Activated naive CD4-positive, alpha-beta T cell treated with anti-CD3 and anti-CD28 coated beads for 36 hours (primary cell): ENCODE data around the gene SEMA5B. TPM values are rescaled to one million over a fixed set of nuclear protein-coding genes. Genes with fewer than 3 reads are reported as not detected.

Source experiments
- CTCF ChIA-PET: fragments of 350-600 bp; sonication (Branson Sonifier 250); formaldehyde crosslinking; loops from one replicate; lab custom pipeline; 2021; ENCODE audit warnings: antibody characterized with exemption; lab: Charles Lee
- DNase-seq: peaks from one replicate; pipeline ENCODE4 v3.0.0-alpha.2; 2020
- H3K27ac Mint-ChIP-seq: one replicate; pipeline ENCODE4 v1.8.0; 2021; ENCODE audit warnings: mild to moderate bottlenecking, mixed read lengths
- H3K27me3 Mint-ChIP-seq: one replicate; pipeline ENCODE4 v1.8.0; 2021; ENCODE audit warnings: low read depth, mixed read lengths
- H3K36me3 Mint-ChIP-seq: one replicate; pipeline ENCODE4 v1.8.0; 2021; ENCODE audit warnings: low read depth, mixed read lengths
- H3K4me1 Mint-ChIP-seq: one replicate; pipeline ENCODE4 v1.8.0; 2021; ENCODE audit warnings: low read depth, mixed read lengths
- H3K4me3 Mint-ChIP-seq: one replicate; pipeline ENCODE4 v1.8.0; 2021; ENCODE audit warnings: mild to moderate bottlenecking, moderate library complexity, mixed read lengths
- H3K9me3 Mint-ChIP-seq: one replicate; pipeline ENCODE4 v1.8.0; 2021; ENCODE audit warnings: mixed read lengths
- intact Hi-C: fragments of 100-400 bp; cut with micrococcal nuclease; formaldehyde crosslinking; loops from one replicate; pipeline ENCODE4 v1.15.1; 2023
- total RNA-seq, 2 experiments: library from RNA; stranded (reverse); gene quantifications; one replicate each; pipeline ENCODE4 v1.2.3, GENCODE V29; 2021

SEMA5B gene
- total RNA-seq, 2 experiments from 2014 or later = not detected

DNA sequence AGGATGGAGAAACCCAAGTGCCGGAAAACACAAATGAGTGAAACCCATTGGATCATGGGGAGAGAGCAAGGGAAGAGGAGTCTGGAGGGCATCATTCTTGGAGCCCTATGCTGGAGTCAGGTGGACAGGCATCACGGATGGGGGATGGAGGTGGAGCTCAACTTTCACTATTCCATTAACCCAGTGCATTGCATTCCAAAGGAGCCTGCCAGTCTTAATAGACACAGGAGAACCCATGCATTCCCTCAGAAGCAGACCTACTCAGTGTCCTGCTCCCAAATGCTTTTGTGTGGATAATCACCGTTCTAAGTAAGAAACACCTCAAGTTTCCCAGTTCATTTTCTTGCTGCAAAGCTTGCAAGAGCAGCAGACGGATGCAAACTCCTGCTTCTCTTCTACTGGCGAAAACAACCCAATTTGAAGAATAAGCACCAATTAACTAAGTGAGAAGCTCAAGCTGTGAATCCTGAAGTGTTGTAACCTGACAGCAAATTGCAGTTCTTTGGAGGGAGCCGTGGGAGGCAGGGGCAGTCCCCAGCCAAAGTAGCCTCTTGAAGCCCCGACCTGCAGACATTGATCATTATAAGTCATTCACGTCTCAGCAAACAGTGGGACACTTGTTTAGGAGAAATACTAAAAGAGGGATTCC is 25.3 kb downstream of the SEMA5B start:
- peaks cover 7% of the 10 kb centered on the region for H3K27me3 Mint-ChIP-seq
- DNase-seq = no peak
- H3K27ac Mint-ChIP-seq = no peak overlapping the region
- no peaks in the 10 kb centered on the region for H3K9me3 Mint-ChIP-seq
- intact Hi-C loops = no loop called here
- peaks cover 2% of the 10 kb centered on the region for H3K4me1 Mint-ChIP-seq
- no peak overlapping the region for H3K4me3 Mint-ChIP-seq
- CTCF ChIA-PET = no interaction called here
- H3K36me3 Mint-ChIP-seq = no peaks in the 10 kb centered on the region

DNA sequence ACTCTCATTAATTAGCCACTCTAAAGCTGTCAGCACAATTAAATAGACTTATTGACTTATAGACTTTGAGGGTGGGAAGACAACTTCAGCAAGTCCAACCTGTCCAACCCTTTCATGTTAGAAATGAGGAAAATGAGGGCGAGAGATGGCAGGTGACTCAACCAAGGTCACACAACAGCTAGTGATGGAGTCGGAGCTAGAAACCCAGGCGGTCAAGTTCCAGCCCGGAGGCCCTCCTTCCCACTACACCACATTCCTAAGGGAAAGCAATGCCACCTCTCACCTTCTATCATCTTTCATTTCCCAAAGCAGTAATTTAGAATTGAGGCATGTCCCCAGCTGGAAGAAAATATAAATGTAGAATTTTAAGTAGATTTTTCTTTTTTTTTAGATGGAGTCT is 28.7 kb downstream of the SEMA5B start:
- Mint-ChIP-seq H3K27me3 (peaks cover 4% of the 10 kb centered on the region), H3K9me3 (no peaks in the 10 kb centered on the region), H3K27ac (no peak overlapping the region), H3K4me3 (no peak overlapping the region), H3K4me1 (peaks cover 2% of the 10 kb centered on the region), H3K36me3 (no peaks in the 10 kb centered on the region)
- intact Hi-C loops = no loop called here
- CTCF ChIA-PET = no interaction called here
- DNase-seq = no peak

DNA sequence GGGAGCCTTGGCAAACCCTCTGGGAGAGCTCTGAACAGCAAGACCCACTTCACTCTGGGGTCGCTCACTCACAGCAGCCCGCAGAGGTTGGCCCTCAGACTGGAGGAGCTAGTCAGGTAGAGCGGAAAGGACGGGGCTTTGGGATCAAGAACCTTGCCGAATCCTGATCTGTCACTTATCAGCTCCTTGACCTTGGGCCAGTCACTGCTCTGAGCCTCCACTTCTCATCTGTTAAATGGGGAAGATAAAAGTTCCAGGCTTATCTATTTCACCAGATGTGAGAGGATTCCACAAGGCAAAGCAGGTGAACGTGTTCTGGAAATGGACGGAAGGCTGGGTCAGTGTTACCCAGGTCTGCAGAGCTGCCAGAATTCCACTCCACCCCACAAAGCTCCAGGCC is 29.4 kb downstream of the SEMA5B start:
- CTCF ChIA-PET = interaction anchor here (1.2 kb wide), 1 partner anchor 56 kb away, joined by 4 read pairs; no protein-coding TSS in a partner anchor
- Mint-ChIP-seq H3K36me3 (no peaks in the 10 kb centered on the region), H3K9me3 (no peaks in the 10 kb centered on the region), H3K27me3 (peaks cover 3% of the 10 kb centered on the region), H3K4me3 (no peak overlapping the region), H3K4me1 (peaks cover 1% of the 10 kb centered on the region), H3K27ac (no peak overlapping the region)
- intact Hi-C loops = no loop called here
- no peak for DNase-seq

DNA sequence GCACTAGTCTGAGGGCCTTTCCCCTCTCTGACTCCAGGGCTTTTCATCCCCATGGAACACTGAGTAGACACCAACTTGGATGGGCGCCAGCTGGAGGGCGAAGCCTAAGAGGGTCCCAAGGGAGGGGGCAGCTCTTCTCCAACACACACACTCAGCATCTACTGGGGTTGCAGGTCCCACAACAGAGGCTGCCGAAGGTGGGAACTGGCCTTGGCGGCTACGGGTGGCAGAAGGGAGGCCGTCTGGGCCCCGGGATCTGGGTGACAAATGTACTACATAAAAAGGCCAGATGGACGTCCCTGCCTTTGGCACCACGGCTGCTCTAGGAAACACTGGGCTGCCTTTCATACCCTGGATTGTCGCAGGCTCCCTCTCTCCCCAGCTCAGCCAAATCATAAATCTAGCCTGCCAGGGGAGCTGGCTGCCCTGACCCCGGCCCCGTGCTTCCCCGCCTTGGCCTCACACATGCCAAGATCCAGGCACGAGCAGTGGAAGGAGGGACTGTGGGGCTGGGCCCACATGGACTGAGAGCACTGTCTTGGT is 31.5 kb downstream of the SEMA5B start:
- no peak overlapping the region for H3K27ac Mint-ChIP-seq
- DNase-seq = no peak
- H3K4me3 Mint-ChIP-seq = no peak overlapping the region
- H3K9me3 Mint-ChIP-seq = no peaks in the 10 kb centered on the region
- H3K27me3 Mint-ChIP-seq = peaks cover 6% of the 10 kb centered on the region
- no peaks in the 10 kb centered on the region for H3K36me3 Mint-ChIP-seq
- CTCF ChIA-PET = no interaction called here
- no peaks in the 10 kb centered on the region for H3K4me1 Mint-ChIP-seq
- intact Hi-C loops = no loop called here

DNA sequence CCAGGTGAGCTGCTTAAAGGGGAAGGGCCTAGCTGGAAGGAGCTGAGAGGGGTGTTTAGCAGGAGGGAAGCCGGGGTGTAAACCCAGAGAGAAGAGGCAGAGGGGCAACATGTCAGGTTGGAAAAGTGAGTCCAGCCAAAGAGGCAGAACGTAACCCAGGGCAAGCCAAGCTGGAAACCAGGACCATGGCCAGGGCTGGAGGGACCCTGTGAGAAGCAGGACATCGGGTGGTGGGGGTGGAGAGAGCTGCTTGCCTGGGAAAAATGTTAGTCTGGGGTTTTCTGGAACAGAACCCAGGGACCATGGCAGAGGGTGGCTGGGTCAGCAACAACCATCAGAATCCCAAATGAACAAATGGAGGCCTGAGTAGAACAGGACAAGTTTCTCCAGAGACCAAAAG is 32.6 kb downstream of the SEMA5B start:
- no peak for DNase-seq
- no peak overlapping the region for H3K27ac Mint-ChIP-seq
- H3K36me3 Mint-ChIP-seq = no peaks in the 10 kb centered on the region
- no peaks in the 10 kb centered on the region for H3K4me1 Mint-ChIP-seq
- peaks cover 6% of the 10 kb centered on the region for H3K27me3 Mint-ChIP-seq
- no peaks in the 10 kb centered on the region for H3K9me3 Mint-ChIP-seq
- intact Hi-C loops = no loop called here
- no peak overlapping the region for H3K4me3 Mint-ChIP-seq
- CTCF ChIA-PET = no interaction called here

DNA sequence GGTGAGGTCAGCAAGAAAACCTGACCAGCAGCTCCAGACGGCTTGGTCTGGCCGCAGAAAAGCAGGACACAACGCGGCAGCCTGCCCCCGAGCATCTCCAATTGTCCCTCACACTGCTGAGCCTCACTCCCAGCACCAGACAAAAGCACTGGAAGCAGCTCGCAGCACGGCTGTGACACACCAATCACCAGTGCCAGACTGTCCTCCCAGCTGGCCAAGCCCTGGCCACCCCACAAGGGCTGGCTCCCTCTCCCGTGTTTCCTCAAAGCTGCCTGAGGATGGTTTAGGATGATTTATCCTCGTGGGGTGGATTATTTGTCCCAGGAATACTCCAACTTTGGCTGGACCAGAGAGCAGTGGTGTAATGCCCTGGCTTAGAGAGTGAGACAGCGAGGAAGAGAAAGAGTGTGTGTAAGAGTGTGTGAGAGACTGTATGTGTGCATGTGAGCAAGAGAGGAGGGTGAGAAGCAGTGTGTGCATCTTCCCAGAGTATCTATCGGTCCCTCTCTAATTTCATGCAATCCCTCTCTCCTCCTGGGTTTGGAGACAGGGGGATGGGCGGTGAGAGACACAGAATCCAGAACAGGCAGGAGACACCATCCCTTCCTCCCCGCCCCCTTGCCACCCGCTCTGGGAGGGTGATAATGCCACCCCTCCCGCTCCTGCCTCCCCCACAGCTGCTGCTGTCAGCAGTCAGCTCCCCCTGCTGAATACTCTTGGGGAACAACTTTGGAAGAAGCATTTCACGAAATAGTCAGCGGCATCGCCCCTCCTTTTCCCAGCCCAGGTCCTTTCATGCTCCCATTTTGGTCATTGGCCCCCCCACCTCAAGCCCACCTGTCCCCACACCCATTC is 34.2 kb downstream of the SEMA5B start:
- peaks cover 9% of the 10 kb centered on the region for H3K27me3 Mint-ChIP-seq
- no peaks in the 10 kb centered on the region for H3K9me3 Mint-ChIP-seq
- intact Hi-C loops = no loop called here
- H3K27ac Mint-ChIP-seq = no peak overlapping the region
- no peak for DNase-seq
- H3K4me3 Mint-ChIP-seq = no peak overlapping the region
- H3K36me3 Mint-ChIP-seq = no peaks in the 10 kb centered on the region
- no peaks in the 10 kb centered on the region for H3K4me1 Mint-ChIP-seq
- CTCF ChIA-PET = no interaction called here

DNA sequence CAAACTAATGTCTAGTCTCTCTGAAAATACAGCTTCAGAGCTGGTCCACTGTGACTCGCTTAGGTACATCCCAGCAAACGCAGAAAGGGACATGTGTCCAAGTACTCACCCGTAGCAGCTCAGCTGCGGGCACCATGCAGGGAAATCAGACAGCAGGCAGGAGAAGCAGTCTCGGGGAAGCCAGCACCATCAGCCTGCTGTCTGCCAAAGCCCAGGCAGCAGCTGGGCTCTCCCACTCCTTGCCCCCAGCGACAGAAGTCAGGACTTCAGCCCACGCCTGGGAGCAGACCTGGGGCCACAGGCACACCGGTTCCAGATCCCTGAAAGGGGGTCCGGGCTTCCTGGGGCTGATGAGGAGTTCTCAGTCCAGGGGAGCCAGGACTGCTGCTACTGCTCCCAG is 34.9 kb downstream of the SEMA5B start:
- Mint-ChIP-seq H3K27me3 (peaks cover 16% of the 10 kb centered on the region), H3K27ac (no peak overlapping the region), H3K9me3 (no peaks in the 10 kb centered on the region), H3K4me3 (no peak overlapping the region), H3K36me3 (no peaks in the 10 kb centered on the region), H3K4me1 (no peaks in the 10 kb centered on the region)
- no peak for DNase-seq
- CTCF ChIA-PET = no interaction called here
- intact Hi-C loops = no loop called here

DNA sequence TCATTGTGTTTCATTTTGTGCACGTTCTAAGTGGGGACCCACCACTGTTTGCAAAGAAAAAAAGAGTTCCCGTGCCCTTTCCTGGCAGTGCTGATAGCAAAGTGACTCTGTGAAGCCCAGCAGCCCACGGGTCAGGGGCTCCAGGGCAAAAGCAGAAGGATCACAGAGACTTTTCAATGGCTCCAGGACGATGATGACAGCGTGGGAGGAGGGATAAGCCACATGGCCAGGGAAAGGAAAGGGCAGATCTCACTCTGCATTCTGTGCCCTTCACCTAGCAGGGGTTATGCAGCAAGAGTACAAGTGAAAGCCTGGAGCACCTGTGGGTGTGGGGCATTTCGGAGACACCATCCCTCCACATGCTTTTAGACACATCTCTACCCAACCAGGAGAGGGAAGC is 35.4 kb downstream of the SEMA5B start:
- Mint-ChIP-seq H3K27me3 (peaks cover 19% of the 10 kb centered on the region), H3K9me3 (no peaks in the 10 kb centered on the region), H3K27ac (no peak overlapping the region), H3K36me3 (no peaks in the 10 kb centered on the region), H3K4me3 (no peak overlapping the region), H3K4me1 (no peaks in the 10 kb centered on the region)
- intact Hi-C loops = no loop called here
- no peak for DNase-seq
- CTCF ChIA-PET = no interaction called here

DNA sequence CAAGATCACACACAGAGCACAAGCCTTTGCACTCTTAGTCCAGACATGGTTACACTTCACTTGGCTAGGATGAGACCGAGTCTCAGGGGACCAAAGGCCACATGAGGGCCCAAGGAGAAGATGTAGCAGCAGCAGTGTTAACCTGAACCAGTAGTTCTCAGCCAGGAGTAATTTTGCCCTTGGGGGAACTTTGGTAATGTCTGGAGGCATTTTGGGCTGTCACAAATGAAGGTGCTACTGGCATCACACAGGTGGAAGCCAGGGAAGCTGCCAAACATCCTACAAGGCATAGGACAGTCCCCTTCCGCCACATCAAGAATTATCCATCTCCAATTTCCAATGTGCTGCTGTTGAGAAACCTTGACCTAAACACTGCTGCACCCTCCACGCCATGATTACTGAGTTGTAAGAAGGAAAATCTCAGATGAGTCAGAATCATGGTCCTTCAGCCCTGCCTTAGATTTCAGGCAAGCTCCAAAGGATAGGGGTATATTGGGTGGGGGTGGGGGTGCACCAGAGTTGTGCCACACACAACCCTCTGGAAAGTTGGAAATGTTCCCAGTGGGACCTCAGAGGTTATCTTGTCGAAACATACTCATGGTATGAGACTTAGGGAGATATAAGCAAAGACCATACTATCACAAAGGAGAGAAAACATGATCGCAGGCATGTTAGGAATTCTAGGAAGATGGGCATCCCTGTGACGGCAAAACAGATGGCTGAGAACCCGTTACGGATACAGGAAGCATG is 36.2 kb downstream of the SEMA5B start:
- no peak for DNase-seq
- Mint-ChIP-seq H3K4me1 (no peaks in the 10 kb centered on the region), H3K27ac (no peak overlapping the region), H3K36me3 (no peaks in the 10 kb centered on the region), H3K4me3 (no peak overlapping the region), H3K27me3 (peaks cover 19% of the 10 kb centered on the region), H3K9me3 (no peaks in the 10 kb centered on the region)
- CTCF ChIA-PET = no interaction called here
- intact Hi-C loops = no loop called here

DNA sequence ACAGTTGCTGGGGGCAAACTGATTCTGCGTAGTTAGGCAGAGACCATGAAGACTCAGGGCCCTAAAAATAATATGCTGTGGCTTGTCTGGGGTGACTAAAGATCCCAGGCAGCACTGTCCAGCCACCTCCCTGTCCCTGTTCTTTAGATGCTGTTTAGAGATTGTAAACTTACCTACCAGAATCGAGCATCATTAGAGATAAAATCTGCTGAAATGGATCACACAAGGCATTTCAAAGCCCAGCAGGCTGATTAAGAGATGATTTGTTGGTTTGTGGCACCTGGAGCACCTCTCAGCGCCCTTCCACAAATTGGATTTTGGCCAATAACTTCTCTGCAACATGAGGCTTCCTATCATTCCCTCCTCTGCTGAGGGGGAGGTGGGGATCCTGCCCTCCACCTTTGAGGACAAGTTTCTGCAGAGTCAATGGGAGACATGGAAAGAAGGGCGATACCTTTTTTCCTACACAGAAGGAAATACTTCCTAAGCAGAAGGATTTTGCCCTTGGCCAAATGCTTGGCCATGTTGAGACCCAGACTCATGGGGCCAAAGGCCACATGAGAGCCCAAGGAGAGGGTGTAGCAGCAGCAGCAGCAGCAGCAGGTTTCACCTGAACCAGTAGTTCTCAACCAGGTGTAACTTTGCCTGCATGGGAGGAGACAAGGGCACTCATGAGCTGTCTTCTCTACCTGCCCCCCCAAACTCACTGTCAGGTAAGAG is 37.5 kb downstream of the SEMA5B start:
- Mint-ChIP-seq H3K27me3 (peaks cover 19% of the 10 kb centered on the region), H3K27ac (no peak overlapping the region), H3K9me3 (no peaks in the 10 kb centered on the region), H3K4me3 (no peak overlapping the region), H3K36me3 (no peaks in the 10 kb centered on the region), H3K4me1 (no peaks in the 10 kb centered on the region)
- CTCF ChIA-PET = interaction anchor here (0.9 kb wide), 1 partner anchor 47 kb away, joined by 3 read pairs; no protein-coding TSS in a partner anchor
- no peak for DNase-seq
- intact Hi-C loops = no loop called here

DNA sequence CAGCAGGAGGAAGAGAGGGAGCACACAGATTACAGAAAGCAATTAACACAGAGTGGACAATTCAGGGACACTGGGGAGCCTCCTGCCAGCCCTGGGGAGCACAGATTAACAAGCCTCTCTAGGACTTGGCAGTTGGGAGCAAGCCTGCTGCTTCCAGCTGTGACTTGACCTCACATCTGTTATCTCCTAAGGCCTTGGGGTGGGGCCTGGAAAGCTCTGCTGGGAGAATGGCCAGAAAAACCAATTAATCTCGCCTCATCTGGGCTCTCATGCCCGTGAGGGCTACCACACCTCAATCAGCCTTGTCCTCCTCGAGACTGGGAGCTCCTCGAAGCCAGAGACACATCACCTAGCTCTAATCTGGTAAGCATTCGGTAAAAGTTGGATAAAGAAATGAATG is 39.1 kb downstream of the SEMA5B start:
- H3K27ac Mint-ChIP-seq = no peak overlapping the region
- peaks cover 16% of the 10 kb centered on the region for H3K27me3 Mint-ChIP-seq
- CTCF ChIA-PET = no interaction called here
- no peaks in the 10 kb centered on the region for H3K9me3 Mint-ChIP-seq
- H3K4me1 Mint-ChIP-seq = no peaks in the 10 kb centered on the region
- intact Hi-C loops = no loop called here
- H3K36me3 Mint-ChIP-seq = no peaks in the 10 kb centered on the region
- no peak for DNase-seq
- no peak overlapping the region for H3K4me3 Mint-ChIP-seq
